Ascending aorta (tissue), 2 donors: Measurements from ENCODE around the gene ENTPD6. TPM values are rescaled to one million over a fixed set of nuclear protein-coding genes. Genes with fewer than 3 reads are reported as not detected.

Experiments
- DNase-seq, 2 donors: peaks; one replicate each; pipeline ENCODE4 v3.0.0-alpha.2; 2019; ENCODE audit warnings: low spot score in 2 of 2
- H3K27ac ChIP-seq, 2 donors: fragments of 200-600 bp; sonication (generic); one replicate each; pipeline ENCODE4 v1.5.1; 2016 to 2017; ENCODE audit warnings: mild to moderate bottlenecking in 1 of 2
- H3K27me3 ChIP-seq: fragments of 200-600 bp; sonication (generic); one replicate; pipeline ENCODE4 v1.5.1; 2017
- H3K36me3 ChIP-seq, 2 donors: fragments of 200-600 bp; sonication (generic); one replicate each; pipeline ENCODE4 v1.5.1; 2016
- H3K4me1 ChIP-seq, 2 donors: fragments of 200-600 bp; sonication (generic); one replicate each; pipeline ENCODE4 v1.5.1; 2016 to 2017; ENCODE audit warnings: mild to moderate bottlenecking in 1 of 2
- H3K4me3 ChIP-seq, 2 donors: fragments of 200-600 bp; sonication (generic); one replicate each; pipeline ENCODE4 v1.5.1; 2016 to 2017; ENCODE audit warnings: mild to moderate bottlenecking in 1 of 2
- H3K9me3 ChIP-seq, 2 donors: fragments of 200-600 bp; sonication (generic); one replicate each; pipeline ENCODE4 v1.5.1; 2016
- intact Hi-C: fragments of 100-400 bp; cut with DNase I; formaldehyde crosslinking; loops from one replicate; pipeline ENCODE4 v1.15.1; 2023
- total RNA-seq: library from RNA; depleted of rRNA; stranded (reverse); fragments of >200 nt; gene quantifications from one replicate; pipeline ENCODE4 v1.1.0, GENCODE V29; 2016
- TF ChIP-seq, protein P1 (sequence below), 3 experiments: fragments of 200-600 bp in 2 of 3; fragments of 450-650 bp in 1 of 3; sonication (generic) in 2 of 3; IDR thresholded peaks; one replicate each; pipeline ENCODE4 v1.5.1; 2016 to 2019; ENCODE audit warnings: antibody characterized with exemption in 3 of 3, mild to moderate bottlenecking in 1 of 3, moderate library complexity in 1 of 3

ENTPD6 gene
- total RNA-seq, 1 donor from 2014 or later: 66.5 TPM

DNA sequence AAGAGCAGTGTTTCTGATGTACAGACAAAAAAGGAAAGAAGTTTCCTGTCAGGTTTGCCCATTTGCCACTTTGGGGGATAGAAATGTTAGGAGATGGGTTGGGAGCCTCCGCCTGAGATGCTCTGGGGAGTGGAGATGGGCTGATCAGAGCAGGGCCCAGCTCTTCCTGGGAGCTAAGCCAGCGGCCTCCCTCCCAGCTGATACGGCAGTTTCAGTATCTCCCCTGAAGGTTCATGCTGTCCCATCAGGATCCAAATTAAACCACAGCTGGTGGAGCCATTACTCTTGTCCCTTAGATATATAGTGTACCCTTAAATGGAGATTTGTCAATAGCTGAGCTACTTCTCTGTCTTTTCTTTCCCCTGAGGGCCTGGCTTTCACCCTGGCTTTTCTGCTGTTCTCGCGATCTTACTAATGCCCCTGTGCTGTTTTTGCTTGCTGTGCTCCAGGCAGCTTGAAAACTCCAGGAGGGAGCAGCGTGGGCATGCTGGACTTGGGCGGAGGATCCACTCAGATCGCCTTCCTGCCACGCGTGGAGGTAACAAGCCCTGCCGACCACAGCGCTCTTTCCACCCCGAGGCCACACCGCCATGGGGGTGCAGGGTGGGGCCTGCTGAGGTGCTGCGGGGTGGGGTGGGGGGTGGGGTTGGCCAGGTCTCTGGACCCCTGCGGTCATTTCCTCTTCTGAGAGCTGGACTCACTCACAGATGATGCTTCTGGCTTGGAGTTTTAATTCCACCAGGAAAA is 20.9 kb downstream of the ENTPD6 start:
- Histone ChIP-seq H3K27me3 (no peaks in the 10 kb centered on the region), H3K4me3 (no peak overlapping the region), H3K4me1 (no peaks in the 10 kb centered on the region), H3K36me3 (peaks cover 63 to 85% of the 10 kb centered on the region in 2 donors), H3K9me3 (no peaks in the 10 kb centered on the region), H3K27ac (no peak overlapping the region)
- TF ChIP-seq, protein P1, sequence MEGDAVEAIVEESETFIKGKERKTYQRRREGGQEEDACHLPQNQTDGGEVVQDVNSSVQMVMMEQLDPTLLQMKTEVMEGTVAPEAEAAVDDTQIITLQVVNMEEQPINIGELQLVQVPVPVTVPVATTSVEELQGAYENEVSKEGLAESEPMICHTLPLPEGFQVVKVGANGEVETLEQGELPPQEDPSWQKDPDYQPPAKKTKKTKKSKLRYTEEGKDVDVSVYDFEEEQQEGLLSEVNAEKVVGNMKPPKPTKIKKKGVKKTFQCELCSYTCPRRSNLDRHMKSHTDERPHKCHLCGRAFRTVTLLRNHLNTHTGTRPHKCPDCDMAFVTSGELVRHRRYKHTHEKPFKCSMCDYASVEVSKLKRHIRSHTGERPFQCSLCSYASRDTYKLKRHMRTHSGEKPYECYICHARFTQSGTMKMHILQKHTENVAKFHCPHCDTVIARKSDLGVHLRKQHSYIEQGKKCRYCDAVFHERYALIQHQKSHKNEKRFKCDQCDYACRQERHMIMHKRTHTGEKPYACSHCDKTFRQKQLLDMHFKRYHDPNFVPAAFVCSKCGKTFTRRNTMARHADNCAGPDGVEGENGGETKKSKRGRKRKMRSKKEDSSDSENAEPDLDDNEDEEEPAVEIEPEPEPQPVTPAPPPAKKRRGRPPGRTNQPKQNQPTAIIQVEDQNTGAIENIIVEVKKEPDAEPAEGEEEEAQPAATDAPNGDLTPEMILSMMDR (IDR thresholded peaks at IDR 0.05): no peak
- intact Hi-C loops: no loop called here
- no peak for DNase-seq

DNA sequence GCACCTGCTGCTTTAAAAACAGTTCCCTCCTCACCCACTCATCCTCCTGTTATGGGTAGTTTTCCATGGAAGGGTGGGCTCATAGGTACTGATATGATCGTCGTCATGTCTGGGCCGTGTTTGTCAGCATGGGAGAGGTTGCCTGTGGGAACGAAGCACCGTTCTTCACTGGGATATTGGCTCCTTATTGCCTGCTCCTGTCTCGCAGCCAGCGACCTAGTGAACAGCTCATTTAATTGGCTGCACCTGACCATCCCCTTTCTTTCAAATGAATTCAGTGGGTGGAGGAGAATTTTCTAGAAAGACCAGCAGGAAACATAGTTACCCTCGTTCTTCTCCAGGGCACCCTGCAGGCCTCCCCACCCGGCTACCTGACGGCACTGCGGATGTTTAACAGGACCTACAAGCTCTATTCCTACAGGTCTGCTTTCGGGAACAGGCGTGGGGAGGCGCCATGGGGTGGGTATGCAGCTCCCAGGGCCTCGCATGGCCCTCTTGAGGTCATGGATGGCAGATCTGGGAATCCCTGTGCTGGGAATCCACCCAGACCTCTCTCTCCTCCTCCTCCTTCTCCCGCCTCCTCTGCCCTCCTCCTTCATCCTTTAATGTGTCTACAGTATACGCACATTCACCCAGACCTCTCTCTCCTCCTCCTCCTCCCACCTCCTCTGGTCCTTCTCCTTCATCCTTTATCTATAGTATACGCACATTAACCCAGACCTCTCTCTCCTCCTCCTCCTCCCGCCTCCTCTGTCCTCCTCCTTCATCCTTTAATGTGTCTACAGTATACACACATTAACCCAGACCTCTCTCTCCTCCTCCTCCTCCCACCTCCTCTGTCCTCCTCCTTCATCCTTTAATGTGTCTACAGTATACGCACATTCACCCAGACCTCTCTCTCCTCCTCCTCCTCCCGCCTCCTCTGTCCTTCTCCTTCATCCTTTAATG is 21.9 kb downstream of the ENTPD6 start:
- TF ChIP-seq, protein P1 (IDR thresholded peaks at IDR 0.05): no peak

DNA sequence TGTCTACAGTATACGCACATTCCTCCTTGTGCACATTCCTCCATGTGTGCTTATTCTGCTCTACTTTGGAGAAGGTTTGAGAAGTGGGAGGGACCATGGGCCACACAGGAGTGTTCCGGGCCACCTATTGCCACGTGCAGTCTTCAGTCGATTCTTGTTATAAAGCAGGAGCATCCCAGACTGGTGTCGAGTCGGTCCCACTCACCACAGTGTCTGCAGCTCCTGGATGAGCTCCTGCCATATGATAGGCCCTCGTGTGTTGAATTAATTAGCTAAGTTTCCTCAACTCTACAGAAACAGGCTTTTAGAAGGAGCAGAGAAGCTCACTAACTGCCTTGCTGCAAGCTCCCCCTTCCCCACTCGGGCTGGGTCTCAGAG is 22.6 kb downstream of the ENTPD6 start:
- peaks cover 58 to 75% of the 10 kb centered on the region in 2 donors for H3K36me3 ChIP-seq
- intact Hi-C loops: no loop called here

More for the DNA sequence above, 21.9 kb downstream of the ENTPD6 start:
- Histone ChIP-seq H3K27me3 (no peaks in the 10 kb centered on the region), H3K36me3 (peaks cover 62 to 82% of the 10 kb centered on the region in 2 donors), H3K9me3 (no peaks in the 10 kb centered on the region), H3K27ac (no peak overlapping the region), H3K4me3 (no peak overlapping the region), H3K4me1 (no peaks in the 10 kb centered on the region)
- DNase-seq: no peak
- intact Hi-C loops: no loop called here

DNA sequence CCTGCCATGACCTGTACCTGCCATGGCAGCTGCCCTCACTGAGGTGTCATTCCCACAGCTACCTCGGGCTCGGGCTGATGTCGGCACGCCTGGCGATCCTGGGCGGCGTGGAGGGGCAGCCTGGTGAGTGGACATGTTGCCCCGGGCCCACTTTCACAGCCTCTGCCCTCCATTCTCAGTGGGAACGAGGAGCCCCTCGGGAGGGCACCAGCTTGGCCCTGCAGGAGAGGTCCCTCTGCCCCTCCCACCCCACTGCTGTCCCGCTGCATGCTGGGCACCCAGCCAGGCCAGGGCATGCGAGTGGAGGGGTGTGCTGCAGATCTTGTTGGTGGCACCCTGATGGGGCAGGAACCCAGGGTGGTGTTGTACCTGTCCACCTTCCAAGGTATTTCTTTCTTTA is 23.0 kb downstream of the ENTPD6 start:
- H3K4me3 ChIP-seq: no peak overlapping the region
- TF ChIP-seq, protein P1 (IDR thresholded peaks at IDR 0.05): no peak
- no peaks in the 10 kb centered on the region for H3K27me3 ChIP-seq
- H3K27ac ChIP-seq: no peak overlapping the region
- H3K9me3 ChIP-seq: no peaks in the 10 kb centered on the region
- no peak for DNase-seq
- peaks cover 56 to 71% of the 10 kb centered on the region in 2 donors for H3K36me3 ChIP-seq
- intact Hi-C loops: no loop called here
- no peaks in the 10 kb centered on the region for H3K4me1 ChIP-seq

More for the DNA sequence above, 22.6 kb downstream of the ENTPD6 start:
- DNase-seq: no peak
- Histone ChIP-seq H3K4me3 (no peak overlapping the region), H3K27ac (no peak overlapping the region), H3K4me1 (no peaks in the 10 kb centered on the region), H3K27me3 (no peaks in the 10 kb centered on the region), H3K9me3 (no peaks in the 10 kb centered on the region)
- TF ChIP-seq, protein P1 (IDR thresholded peaks at IDR 0.05): no peak

DNA sequence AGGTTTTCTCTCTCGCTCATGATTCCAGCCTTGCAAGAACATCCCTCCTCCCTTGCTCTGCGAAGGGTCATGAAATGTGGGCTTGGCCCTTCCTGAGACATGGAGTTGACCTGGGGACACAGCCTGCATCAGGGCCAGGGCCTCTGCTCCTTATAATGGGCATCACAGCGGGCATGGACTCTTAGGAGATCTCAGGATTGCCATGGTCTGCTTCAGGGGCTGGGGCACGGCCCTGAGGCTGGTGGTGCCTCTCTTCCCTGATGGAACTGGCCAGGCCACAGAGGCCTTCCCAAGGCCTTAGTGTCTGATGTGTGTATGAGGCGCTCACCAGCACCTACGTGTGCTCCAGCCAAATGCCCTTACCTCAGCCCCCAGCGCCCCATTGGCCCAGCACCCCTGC is 23.9 kb downstream of the ENTPD6 start:
- intact Hi-C loops: no loop called here
- H3K9me3 ChIP-seq: no peaks in the 10 kb centered on the region
- H3K4me1 ChIP-seq: no peaks in the 10 kb centered on the region
- no peak overlapping the region for H3K27ac ChIP-seq
- no peak for DNase-seq
- H3K36me3 ChIP-seq: peaks cover 48 to 62% of the 10 kb centered on the region in 2 donors
- H3K4me3 ChIP-seq: no peak overlapping the region
- no peaks in the 10 kb centered on the region for H3K27me3 ChIP-seq
- TF ChIP-seq, protein P1 (IDR thresholded peaks at IDR 0.05): no peak
